ENCODE measurements around the gene ARHGAP9. TPM values are rescaled to one million over a fixed set of nuclear protein-coding genes. Genes with fewer than 3 reads are reported as not detected.

ARHGAP9 gene
- total and polyA plus RNA-seq, 2 of the 8 experiments (the other 6 are each of a cell fraction or from before 2014, with no cell fraction given), result 3.2 to 6.0 TPM

DNA sequence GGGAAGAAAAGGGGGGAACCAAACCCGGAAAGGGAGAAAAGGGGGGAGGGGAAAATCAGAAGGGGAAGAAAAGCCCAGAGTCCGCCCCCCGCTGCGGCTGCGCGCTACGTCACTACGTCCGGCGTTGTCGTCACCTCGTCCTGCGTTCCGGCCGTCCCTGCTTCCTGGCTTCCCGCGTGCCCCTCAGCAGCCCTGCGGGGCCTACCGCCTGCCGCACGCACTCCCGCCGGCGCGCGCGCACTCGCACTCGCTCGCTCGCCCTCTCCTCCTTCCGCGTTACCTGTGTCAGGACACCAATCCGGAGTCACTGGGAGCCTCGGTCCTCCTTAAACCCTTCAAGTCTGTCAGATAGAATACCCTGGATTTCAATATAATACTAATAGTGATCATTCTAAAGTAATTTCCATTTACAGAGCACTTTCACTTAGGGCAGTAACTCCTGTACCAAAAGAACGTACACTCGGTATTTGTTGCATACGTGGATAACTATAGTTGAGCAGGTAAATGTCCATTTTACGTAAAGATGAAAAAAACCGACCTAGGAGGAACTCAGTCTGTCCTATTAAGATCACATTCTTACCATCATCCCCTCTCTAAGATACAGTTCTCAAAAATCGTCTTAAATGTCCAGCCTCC, 48.6 kb downstream of the ARHGAP9 start, which contains the start of gene R3HDM2 (continued):
- TF ChIP-seq NANOG (IDR thresholded peaks at IDR 0.05; ENCODE audit: insufficient read depth, low read depth, low read length, poor library complexity, severe bottlenecking) (no peak), SIX5 (IDR thresholded peaks at IDR 0.05; ENCODE audit: low read depth, low read length) (no peak), HDAC2 (IDR thresholded peaks at IDR 0.05; ENCODE audit: borderline replicate concordance in 1 of 2, low read depth in 2 of 2, low read length in 2 of 2) (peak; percentile 22 to 54; a peak in 1 of 4 replicates), SP2 (IDR thresholded peaks at IDR 0.05; ENCODE audit: low read length) (no peak), RNF2 (IDR thresholded peaks at IDR 0.05; ENCODE audit: borderline replicate concordance, low read depth, low read length, missing control alignments, poor library complexity, severe bottlenecking) (no peak), RXRA (IDR thresholded peaks at IDR 0.05; ENCODE audit: insufficient read depth, low read depth, low read length) (no peak), POLR2A (IDR thresholded peaks at IDR 0.05; ENCODE audit: control extremely low read depth in 1 of 2, low read depth in 2 of 2, low read length in 2 of 2) (peak in 1 of 2 experiments; percentile 87; a peak in 2 of 3 replicates), CBX8 (IDR thresholded peaks at IDR 0.05; ENCODE audit: borderline replicate concordance, low read depth, low read length) (no peak), SP4 (IDR thresholded peaks at IDR 0.05; ENCODE audit: low read length) (no peak), KDM5A (IDR thresholded peaks at IDR 0.05; ENCODE audit: low read length) (no peak), POU5F1 (IDR thresholded peaks at IDR 0.05; ENCODE audit: low read depth, low read length) (no peak), TAF1 (IDR thresholded peaks at IDR 0.05; ENCODE audit: low read depth, low read length) (peak; percentile 68), SAP30 (IDR thresholded peaks at IDR 0.05; ENCODE audit: insufficient read depth, insufficient replicate concordance, low read length) (no peak), GTF2F1 (IDR thresholded peaks at IDR 0.05; ENCODE audit: borderline replicate concordance, low read depth, low read length) (no peak), TAF7 (optimal IDR thresholded peaks at IDR 0.05; ENCODE audit: borderline replicate concordance, low read depth, low read length) (no peak), CHD2 (IDR thresholded peaks at IDR 0.05; ENCODE audit: low read length) (no peak), JUND (IDR thresholded peaks at IDR 0.05; ENCODE audit: low read length) (peak; percentile 21; the same call in 1 of the 2 replicates), PHF8 (conservative IDR thresholded peaks at IDR 0.05; ENCODE audit: low read depth, low read length) (no peak; the same call in 1 of the 2 replicates), BACH1 (IDR thresholded peaks at IDR 0.05; ENCODE audit: low read length) (peak; percentile 29; the same call in 1 of the 2 replicates), HDAC6 (IDR thresholded peaks at IDR 0.05; ENCODE audit: low read depth, low read length) (no peak), EGR1 (IDR thresholded peaks at IDR 0.05; ENCODE audit: borderline replicate concordance, low read depth, low read length) (0 out of 2 replicates have a peak, but pooled peaks have one; percentile 23)
- TF ChIP-seq, protein P1, sequence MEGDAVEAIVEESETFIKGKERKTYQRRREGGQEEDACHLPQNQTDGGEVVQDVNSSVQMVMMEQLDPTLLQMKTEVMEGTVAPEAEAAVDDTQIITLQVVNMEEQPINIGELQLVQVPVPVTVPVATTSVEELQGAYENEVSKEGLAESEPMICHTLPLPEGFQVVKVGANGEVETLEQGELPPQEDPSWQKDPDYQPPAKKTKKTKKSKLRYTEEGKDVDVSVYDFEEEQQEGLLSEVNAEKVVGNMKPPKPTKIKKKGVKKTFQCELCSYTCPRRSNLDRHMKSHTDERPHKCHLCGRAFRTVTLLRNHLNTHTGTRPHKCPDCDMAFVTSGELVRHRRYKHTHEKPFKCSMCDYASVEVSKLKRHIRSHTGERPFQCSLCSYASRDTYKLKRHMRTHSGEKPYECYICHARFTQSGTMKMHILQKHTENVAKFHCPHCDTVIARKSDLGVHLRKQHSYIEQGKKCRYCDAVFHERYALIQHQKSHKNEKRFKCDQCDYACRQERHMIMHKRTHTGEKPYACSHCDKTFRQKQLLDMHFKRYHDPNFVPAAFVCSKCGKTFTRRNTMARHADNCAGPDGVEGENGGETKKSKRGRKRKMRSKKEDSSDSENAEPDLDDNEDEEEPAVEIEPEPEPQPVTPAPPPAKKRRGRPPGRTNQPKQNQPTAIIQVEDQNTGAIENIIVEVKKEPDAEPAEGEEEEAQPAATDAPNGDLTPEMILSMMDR (IDR thresholded peaks at IDR 0.05; ENCODE audit: control extremely low read depth in 1 of 3, insufficient read depth in 1 of 3, low read depth in 1 of 3, low read length in 3 of 3), result no peak

Data from H1 (cell line).